ENCODE results near the gene PAX5. TPM values are rescaled to one million over a fixed set of nuclear protein-coding genes. Genes with fewer than 3 reads are reported as not detected.

PAX5 gene
- total RNA-seq, 1 donor from 2014 or later: 24.3 TPM

DNA sequence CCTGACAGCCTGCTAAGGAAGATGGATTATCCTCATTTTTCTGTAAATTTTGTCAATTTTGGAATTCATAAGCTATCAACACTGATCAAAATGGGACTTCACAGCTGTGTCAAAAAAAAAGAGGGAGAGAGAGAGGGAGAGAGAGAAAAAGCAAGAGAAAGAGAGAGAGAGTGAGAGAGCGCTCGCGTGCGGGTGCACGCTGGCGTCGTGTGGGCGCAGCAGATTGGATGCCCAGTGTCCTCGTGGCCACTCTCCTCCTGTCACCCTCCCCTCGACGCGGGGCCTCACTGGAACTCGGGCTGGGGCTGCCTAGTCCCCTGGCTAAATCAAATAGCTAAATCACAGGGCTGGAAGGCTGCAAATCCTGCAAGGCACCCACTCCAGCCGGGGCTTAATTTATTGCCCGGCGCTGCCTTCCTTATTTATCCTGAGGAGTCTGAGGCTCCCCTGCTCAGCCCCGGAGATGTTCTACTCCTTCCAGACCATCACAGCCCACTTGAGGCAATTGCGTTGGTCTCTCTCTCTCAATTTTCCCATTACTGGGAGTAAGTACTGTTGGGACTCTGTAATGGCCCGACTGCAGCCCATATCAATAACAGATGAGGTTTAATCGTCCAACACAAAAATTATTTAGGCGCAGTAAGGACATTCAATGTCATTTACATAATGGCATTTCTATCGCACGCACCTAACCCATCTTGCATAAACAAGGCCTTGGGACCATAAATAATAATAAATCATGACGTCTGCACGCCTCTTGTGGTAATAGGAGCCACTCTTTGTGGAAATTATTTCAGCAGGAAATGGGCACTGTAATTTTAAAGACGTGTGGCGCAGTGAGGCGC, 94.2 kb downstream of the PAX5 start:
- peaks cover 2% of the 10 kb centered on the region for H3K27me3 Mint-ChIP-seq (ENCODE audit: unreplicated experiment)
- TF ChIP-seq, protein P1, sequence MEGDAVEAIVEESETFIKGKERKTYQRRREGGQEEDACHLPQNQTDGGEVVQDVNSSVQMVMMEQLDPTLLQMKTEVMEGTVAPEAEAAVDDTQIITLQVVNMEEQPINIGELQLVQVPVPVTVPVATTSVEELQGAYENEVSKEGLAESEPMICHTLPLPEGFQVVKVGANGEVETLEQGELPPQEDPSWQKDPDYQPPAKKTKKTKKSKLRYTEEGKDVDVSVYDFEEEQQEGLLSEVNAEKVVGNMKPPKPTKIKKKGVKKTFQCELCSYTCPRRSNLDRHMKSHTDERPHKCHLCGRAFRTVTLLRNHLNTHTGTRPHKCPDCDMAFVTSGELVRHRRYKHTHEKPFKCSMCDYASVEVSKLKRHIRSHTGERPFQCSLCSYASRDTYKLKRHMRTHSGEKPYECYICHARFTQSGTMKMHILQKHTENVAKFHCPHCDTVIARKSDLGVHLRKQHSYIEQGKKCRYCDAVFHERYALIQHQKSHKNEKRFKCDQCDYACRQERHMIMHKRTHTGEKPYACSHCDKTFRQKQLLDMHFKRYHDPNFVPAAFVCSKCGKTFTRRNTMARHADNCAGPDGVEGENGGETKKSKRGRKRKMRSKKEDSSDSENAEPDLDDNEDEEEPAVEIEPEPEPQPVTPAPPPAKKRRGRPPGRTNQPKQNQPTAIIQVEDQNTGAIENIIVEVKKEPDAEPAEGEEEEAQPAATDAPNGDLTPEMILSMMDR (IDR thresholded peaks at IDR 0.05; ENCODE audit: partially characterized antibody, unreplicated experiment): no peak
- no peak overlapping the region for H3K4me3 Mint-ChIP-seq (ENCODE audit: unreplicated experiment)
- peaks cover 7% of the 10 kb centered on the region for H3K9me3 Mint-ChIP-seq (ENCODE audit: unreplicated experiment)
- no peak overlapping the region for H3K27ac Mint-ChIP-seq (ENCODE audit: unreplicated experiment)
- H3K36me3 Mint-ChIP-seq (ENCODE audit: unreplicated experiment): peaks cover 8% of the 10 kb centered on the region
- H3K4me1 Mint-ChIP-seq (ENCODE audit: low read depth, unreplicated experiment): peaks cover 16% of the 10 kb centered on the region
- DNase-seq: no peak

DNA sequence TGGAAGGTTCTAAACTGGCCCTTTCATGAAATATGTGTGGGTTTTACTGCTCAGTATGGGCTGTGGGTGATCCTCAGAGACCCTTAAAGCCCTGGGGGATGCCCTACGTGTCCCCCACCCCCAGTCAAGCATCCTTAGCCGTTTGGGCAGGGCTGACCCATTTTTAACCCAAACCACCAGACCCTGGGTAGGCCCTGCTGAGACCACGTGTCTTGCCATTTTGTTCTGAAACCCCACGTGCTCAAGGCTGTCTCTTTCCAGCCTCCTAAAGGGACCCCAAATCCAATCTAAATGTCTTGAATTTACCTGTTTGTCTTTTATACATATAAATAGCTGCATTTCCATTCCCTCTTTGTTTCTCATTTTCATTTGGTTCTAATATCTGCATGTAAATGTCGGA, 94.9 kb downstream of the PAX5 start:
- Mint-ChIP-seq H3K36me3 (ENCODE audit: unreplicated experiment) (peaks cover 8% of the 10 kb centered on the region), H3K27ac (ENCODE audit: unreplicated experiment) (no peak overlapping the region), H3K4me3 (ENCODE audit: unreplicated experiment) (no peak overlapping the region), H3K27me3 (ENCODE audit: unreplicated experiment) (peaks cover 2% of the 10 kb centered on the region), H3K9me3 (ENCODE audit: unreplicated experiment) (peaks cover 9% of the 10 kb centered on the region), H3K4me1 (ENCODE audit: low read depth, unreplicated experiment) (peaks cover 16% of the 10 kb centered on the region)
- TF ChIP-seq, protein P1 (IDR thresholded peaks at IDR 0.05; ENCODE audit: partially characterized antibody, unreplicated experiment): no peak
- no peak for DNase-seq

DNA sequence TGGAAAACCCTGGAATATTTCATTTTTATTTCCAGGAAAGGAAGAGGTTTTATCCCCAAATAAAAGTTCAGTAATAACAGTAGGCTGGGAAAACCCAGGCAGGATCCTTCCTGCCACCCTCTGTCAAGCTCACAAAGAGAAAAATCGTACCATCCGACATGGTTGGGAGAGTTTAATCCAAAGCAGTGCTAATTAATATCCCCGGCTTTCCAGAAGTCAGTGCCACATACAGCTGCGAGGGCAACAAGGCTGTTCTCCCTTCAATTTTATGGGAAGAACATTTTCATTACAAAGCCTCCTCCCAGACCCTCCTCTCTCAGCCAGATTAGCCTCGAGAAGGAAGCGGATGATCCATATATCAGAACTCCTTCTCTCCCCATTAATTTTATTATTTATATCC, 95.5 kb downstream of the PAX5 start:
- DNase-seq: no peak
- Mint-ChIP-seq H3K4me1 (ENCODE audit: low read depth, unreplicated experiment) (peaks cover 16% of the 10 kb centered on the region), H3K4me3 (ENCODE audit: unreplicated experiment) (no peak overlapping the region), H3K36me3 (ENCODE audit: unreplicated experiment) (peaks cover 8% of the 10 kb centered on the region), H3K27me3 (ENCODE audit: unreplicated experiment) (peaks cover 2% of the 10 kb centered on the region), H3K27ac (ENCODE audit: unreplicated experiment) (no peak overlapping the region), H3K9me3 (ENCODE audit: unreplicated experiment) (peaks cover 9% of the 10 kb centered on the region)
- TF ChIP-seq, protein P1 (IDR thresholded peaks at IDR 0.05; ENCODE audit: partially characterized antibody, unreplicated experiment): no peak

DNA sequence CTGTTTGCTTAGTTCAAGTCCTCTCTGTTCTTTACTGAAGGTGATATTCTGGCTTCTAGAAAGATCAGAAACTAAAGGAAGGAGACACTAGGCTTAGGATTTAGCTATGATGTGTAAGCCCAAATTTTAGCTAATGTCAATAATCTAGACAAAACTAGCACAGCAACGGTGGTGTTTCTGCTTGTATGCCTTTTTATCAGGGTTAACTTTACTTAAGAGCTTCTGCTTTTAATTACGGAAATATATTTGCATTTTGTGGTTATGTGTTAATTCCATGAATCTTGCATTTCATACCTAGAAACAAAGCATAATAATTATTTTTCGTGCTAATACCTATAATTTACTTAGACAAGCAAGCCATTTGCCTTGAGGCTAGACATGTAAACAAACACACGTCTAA, 96.1 kb downstream of the PAX5 start:
- Mint-ChIP-seq H3K4me3 (ENCODE audit: unreplicated experiment) (no peak overlapping the region), H3K4me1 (ENCODE audit: low read depth, unreplicated experiment) (peaks cover 16% of the 10 kb centered on the region), H3K36me3 (ENCODE audit: unreplicated experiment) (peaks cover 8% of the 10 kb centered on the region), H3K27ac (ENCODE audit: unreplicated experiment) (no peak overlapping the region), H3K9me3 (ENCODE audit: unreplicated experiment) (peaks cover 9% of the 10 kb centered on the region), H3K27me3 (ENCODE audit: unreplicated experiment) (peaks cover 4% of the 10 kb centered on the region)
- TF ChIP-seq, protein P1 (IDR thresholded peaks at IDR 0.05; ENCODE audit: partially characterized antibody, unreplicated experiment): no peak
- DNase-seq: no peak

DNA sequence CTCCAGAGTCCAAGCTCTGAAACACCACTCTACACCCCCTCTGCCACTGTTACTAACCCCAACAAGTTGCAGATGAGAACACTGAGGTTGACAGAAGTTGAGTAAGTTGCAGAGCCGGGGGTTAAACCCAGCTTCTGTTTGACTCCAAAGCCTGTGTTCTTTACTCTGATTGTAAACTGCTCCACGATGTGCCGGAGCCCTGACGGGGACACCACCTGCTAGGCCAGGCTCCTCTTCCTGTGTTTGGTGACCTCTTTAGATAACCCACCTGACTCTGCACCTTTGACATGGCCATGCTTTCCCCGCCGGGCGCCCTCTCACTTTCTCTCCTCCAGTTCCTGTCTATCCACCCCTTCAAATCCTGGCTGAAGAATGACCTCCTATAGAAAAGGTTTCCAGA, 96.7 kb downstream of the PAX5 start:
- Mint-ChIP-seq H3K27me3 (ENCODE audit: unreplicated experiment) (peaks cover 4% of the 10 kb centered on the region), H3K27ac (ENCODE audit: unreplicated experiment) (no peak overlapping the region), H3K36me3 (ENCODE audit: unreplicated experiment) (peaks cover 11% of the 10 kb centered on the region), H3K4me3 (ENCODE audit: unreplicated experiment) (no peak overlapping the region), H3K4me1 (ENCODE audit: low read depth, unreplicated experiment) (peaks cover 16% of the 10 kb centered on the region), H3K9me3 (ENCODE audit: unreplicated experiment) (peaks cover 9% of the 10 kb centered on the region)
- DNase-seq: no peak
- TF ChIP-seq, protein P1 (IDR thresholded peaks at IDR 0.05; ENCODE audit: partially characterized antibody, unreplicated experiment): no peak
